Measurements from ENCODE around the gene KIAA1191.

The KIAA1191 gene

DNA sequence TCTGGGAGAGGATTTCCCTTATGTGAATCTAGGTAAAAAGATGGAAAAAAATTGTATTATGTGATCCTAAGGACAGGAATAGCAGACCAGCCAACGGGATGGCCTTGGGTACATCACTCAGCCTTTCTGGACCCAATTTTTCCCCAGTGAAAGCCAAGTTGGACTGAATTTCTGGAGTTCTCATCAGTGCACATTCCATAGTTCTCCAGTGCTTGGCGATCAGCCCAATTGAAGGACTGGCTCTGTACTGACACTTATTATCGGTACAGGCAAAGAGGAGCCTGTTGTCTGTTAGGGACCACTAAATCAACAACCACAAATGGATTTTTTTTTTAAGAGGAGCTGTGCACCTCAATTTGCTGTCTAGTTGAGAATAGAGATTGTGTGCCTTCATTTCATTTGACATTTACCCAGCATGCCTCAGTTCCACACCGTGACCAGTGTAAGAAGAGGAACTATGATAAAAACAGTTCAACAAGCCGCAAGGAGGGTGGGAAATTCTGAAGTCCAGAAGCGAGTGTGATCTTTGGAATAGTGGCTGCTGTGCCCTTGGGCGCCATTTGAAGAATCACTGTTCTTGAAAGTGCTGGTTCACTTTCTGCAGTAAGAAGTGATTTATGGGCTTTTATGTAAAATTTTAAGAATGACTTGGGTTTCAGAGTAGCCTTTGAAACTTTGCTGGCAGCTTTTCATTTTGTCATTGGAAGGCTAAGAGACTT, 11.7 kb upstream of the KIAA1191 start:
- Histone ChIP-seq H4K20me1 (0 out of 22 replicates have a peak, but pooled peaks cover 0 to 7% (median 0%) of the 10 kb centered on the region in 11 experiments), H3K4me2 (peak overlapping the region in 9 of 11 experiments; percentile 0 to 39 (median 27); a peak in 11 of 22 replicates), H3K4me1 (peaks cover 0 to 18% (median 9%) of the 10 kb centered on the region in 10 experiments; a peak in 13 of 20 replicates), H3K9ac (no peak overlapping the region), H3K27ac (no peak overlapping the region), H3K9me3 (replicated peaks in 1 of 11) (no peaks in the 10 kb centered on the region), H3K4me3 (no peak overlapping the region), H3K27me3 (no peaks in the 10 kb centered on the region), H3K36me3 (peaks cover 13 to 68% (median 30%) of the 10 kb centered on the region in 11 experiments; a peak in 17 of 22 replicates)
- TF ChIP-seq Cebpa-rat (IDR thresholded peaks at IDR 0.05): no peak

DNA sequence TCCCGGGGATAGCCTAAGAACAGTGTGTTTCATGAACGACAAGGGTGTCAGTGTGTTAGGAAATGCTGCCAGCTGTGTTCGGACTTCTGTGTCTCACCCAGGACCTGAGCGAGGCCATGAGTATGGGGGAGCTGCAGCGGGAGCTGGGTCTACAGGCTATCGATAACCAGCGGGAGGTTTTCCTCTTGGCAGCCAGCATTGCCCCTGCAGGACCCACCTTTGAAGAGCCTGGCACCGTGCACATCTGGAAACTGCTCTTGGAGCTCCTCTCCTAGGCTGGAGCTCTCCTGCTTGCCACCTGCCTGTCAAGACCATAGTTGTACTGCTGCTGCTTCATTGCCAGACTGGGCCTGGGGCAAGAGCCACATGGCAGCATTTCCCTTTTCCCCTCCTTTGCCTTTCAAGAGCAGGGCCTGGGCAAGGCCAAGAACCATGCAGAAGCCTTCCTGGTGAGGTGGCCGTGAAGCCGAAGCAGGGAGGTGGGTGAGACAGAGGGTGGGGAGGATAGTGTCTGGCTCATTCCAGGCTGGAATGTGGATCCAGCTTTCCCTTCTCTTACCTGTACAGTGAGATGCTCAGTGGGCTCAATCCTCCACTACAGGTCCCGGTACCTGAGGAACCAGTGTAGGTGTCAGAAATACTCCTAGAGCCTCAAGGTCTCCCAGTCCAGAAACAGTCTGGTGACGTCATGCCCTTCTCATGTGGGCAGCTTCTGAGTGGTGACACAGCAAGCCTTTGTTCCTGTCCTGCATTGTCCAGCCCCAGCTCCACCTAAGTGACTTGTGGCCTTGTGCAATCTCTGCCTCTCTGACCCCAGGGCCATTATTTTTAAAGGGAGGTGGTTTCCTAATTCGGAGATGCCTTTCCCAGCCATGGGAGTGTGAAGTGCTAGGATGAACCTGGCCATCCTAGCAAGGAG, 10.3 kb upstream of the KIAA1191 start:
- H3K9ac ChIP-seq: no peak overlapping the region
- peaks cover 0 to 12% (median 0%) of the 10 kb centered on the region in 11 experiments; a peak in 1 of 22 replicates for H4K20me1 ChIP-seq
- peaks cover 0 to 7% (median 0%) of the 10 kb centered on the region in 11 experiments; a peak in 7 of 22 replicates for H3K27me3 ChIP-seq
- peaks cover 13 to 68% (median 36%) of the 10 kb centered on the region in 11 experiments; a peak in 17 of 22 replicates for H3K36me3 ChIP-seq
- H3K4me3 ChIP-seq: no peak overlapping the region
- no peak overlapping the region for H3K4me2 ChIP-seq
- no peak for TF ChIP-seq Cebpa-rat (IDR thresholded peaks at IDR 0.05)
- peaks cover 10 to 21% (median 17%) of the 10 kb centered on the region in 10 experiments for H3K4me1 ChIP-seq
- H3K9me3 ChIP-seq (replicated peaks in 1 of 11): no peaks in the 10 kb centered on the region
- H3K27ac ChIP-seq: no peak overlapping the region

DNA sequence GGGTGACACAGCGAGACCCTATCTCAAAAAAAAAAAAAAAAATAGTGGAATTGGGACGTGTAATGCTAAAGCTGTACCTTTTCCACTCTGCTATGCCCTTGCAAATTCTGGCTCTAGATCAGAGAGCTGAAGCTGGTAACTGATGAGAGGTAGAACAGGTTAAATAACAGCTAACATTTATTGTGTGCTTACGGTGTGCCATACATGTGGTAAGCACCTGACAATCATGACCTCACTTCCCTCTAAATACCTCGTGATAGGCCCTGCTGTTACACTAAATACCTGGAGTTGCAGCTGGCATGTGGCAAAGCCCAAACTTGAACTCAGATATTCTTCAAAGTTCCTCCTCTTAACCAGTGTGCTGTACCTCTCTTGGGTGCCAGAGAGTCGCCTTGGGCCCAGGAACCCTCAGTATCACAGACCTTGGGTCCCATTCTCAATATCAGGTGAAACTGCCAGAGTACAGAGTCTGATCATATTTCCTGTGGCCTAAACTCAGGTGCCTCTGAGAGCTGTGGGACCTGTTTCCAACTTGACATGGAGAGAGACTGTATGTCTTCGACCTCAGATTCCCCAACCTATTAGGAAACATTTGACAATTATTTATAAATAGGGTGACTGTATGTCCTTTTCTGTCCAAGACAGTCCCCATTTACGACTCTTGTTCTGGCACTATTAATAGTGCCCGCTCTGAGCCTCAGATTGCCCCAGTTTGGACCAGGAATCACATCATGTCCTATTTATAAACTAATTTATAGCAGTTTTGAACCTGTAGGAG, 8.6 kb upstream of the KIAA1191 start:
- no peak overlapping the region for H3K4me3 ChIP-seq
- H3K27ac ChIP-seq: no peak overlapping the region
- no peaks in the 10 kb centered on the region for H3K9me3 ChIP-seq (replicated peaks in 1 of 11)
- H3K4me1 ChIP-seq: peaks cover 23 to 36% (median 30%) of the 10 kb centered on the region in 10 experiments
- no peak overlapping the region for H3K9ac ChIP-seq
- no peak overlapping the region for H3K4me2 ChIP-seq
- TF ChIP-seq Cebpa-rat (IDR thresholded peaks at IDR 0.05): no peak
- peaks cover 0 to 52% (median 32%) of the 10 kb centered on the region in 11 experiments; a peak in 16 of 22 replicates for H3K36me3 ChIP-seq
- H3K27me3 ChIP-seq: peaks cover 6 to 25% (median 16%) of the 10 kb centered on the region in 11 experiments; a peak in 21 of 22 replicates
- H4K20me1 ChIP-seq: peaks cover 0 to 18% (median 0%) of the 10 kb centered on the region in 11 experiments; a peak in 1 of 22 replicates

DNA sequence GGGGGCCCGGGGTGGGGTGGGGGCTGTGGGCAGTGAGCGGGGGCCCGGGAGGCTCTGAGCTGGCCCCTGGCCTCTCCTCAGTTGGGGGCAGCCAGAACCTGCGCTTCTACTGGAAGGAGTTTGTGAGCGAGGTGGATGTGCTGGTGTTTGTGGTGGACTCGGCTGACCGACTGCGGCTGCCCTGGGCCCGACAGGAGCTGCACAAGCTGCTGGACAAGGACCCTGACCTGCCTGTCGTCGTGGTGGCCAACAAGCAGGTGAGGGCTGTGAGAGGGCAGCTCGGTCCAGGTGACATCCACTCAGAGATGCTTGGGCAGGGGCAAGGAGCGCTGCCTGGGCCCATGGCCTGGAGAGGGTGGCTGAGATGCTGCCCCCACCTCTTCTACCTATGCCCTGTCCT, 7.2 kb upstream of the KIAA1191 start:
- Histone ChIP-seq H3K4me2 (no peak overlapping the region), H3K4me1 (peaks cover 29 to 50% (median 42%) of the 10 kb centered on the region in 10 experiments), H3K27ac (no peak overlapping the region), H3K9ac (no peak overlapping the region), H3K9me3 (replicated peaks in 1 of 11) (no peaks in the 10 kb centered on the region), H3K27me3 (peaks cover 10 to 37% (median 24%) of the 10 kb centered on the region in 11 experiments; a peak in 21 of 22 replicates), H4K20me1 (peaks cover 0 to 18% (median 0%) of the 10 kb centered on the region in 11 experiments; a peak in 1 of 22 replicates), H3K36me3 (peaks cover 0 to 52% (median 32%) of the 10 kb centered on the region in 11 experiments; a peak in 16 of 22 replicates), H3K4me3 (no peak overlapping the region)
- TF ChIP-seq Cebpa-rat (IDR thresholded peaks at IDR 0.05): no peak

DNA sequence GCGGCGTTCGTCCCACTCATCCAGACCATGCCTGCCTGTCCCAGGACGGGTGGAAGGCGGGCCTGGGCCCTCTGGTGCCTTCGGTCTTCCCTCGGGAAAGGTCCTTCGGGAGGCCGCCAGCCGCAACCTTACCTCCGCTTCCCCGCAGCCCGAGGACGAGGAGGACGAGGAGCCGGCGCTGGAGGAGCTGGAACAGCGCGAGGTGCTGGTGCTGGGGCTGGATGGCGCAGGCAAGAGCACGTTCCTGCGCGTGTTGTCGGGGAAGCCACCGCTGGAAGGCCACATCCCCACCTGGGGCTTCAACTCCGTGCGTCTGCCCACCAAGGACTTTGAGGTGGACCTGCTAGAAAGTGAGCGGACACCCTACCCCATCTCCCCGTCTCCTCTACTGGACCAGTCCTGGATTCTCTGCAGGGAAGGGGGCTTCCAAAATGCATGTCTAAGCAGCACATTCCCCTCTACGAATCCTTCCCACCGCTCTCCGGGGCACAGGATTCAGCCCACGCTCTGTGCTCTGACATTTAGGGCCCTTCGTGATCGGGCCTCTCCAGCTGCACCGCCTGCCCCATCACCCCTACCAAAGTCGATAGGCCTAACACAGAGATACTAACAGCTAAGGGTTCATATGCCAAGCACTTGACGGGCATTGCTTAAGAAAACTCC, 4.8 kb upstream of the KIAA1191 start:
- H3K4me3 ChIP-seq: peak overlapping the region; percentile 70 to 86 (median 81)
- H4K20me1 ChIP-seq: peaks cover 0 to 14% (median 0%) of the 10 kb centered on the region in 11 experiments; a peak in 3 of 22 replicates
- H3K9ac ChIP-seq: peak overlapping the region; percentile 72 to 88 (median 82)
- H3K36me3 ChIP-seq: peaks cover 0 to 38% (median 23%) of the 10 kb centered on the region in 11 experiments; a peak in 14 of 22 replicates
- no peaks in the 10 kb centered on the region for H3K9me3 ChIP-seq (replicated peaks in 1 of 11)
- H3K4me2 ChIP-seq: peak overlapping the region; percentile 89 to 100 (median 97)
- peaks cover 10 to 37% (median 24%) of the 10 kb centered on the region in 11 experiments; a peak in 21 of 22 replicates for H3K27me3 ChIP-seq
- H3K4me1 ChIP-seq: peaks cover 32 to 58% (median 50%) of the 10 kb centered on the region in 10 experiments
- peak overlapping the region; percentile 42 to 84 (median 76); a peak in 17 of 22 replicates for H3K27ac ChIP-seq
- TF ChIP-seq Cebpa-rat (IDR thresholded peaks at IDR 0.05): no peak

DNA sequence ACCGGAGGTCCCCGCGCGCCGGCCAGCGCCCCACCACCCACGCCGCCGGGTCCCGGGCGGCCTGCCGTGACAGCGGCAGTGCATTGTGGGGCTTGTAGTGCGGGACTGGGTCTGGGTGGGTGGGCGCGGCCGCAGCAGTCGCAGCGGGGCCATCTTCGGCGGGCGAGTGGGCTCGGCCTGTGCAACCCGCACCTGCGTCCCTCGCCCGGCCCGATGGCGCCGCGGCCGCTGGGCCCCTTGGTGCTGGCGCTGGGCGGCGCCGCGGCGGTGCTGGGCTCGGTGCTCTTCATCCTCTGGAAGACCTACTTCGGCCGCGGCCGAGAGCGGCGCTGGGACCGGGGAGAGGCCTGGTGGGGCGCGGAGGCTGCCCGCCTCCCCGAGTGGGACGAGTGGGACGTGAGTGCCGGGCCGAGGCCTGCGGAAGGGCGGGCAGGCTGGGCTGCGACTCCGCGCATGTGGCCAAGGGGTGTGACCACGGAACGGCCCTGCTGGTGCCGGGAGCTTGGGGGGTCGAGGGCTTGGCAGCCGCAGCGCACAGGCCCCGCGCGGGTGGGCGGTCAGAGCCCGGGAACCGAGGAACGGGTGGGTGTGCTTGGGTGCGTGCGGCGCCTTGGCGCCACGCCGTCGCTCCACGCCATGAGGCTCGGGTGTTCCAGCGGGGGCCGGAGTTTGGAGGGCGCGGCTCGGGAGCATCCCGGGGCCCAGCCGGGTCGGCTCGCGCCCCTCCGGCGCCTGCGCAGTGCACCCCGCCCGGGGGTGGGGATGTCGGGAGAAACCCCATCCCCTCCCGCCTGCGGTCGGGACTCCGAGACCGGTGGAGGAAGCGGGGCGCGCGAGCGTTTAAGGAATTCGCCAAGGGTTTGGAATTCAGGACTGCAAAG, 4.0 kb upstream of the KIAA1191 start, which contains the start of gene ARL10:
ARL10 (plus strand) TSS at position 137 of the 881 bp plus-strand sequence; CDS start at position 214, 77 bp downstream.
- no peaks in the 10 kb centered on the region for H3K9me3 ChIP-seq (replicated peaks in 1 of 11)
- peak within 1 kb of the TSS; percentile 42 to 84 (median 76); a peak in 21 of 22 replicates for H3K27ac ChIP-seq
- H3K27me3 ChIP-seq: peaks cover 10 to 37% (median 24%) of the 10 kb centered on the region in 11 experiments; a peak in 21 of 22 replicates
- H4K20me1 ChIP-seq: peaks cover 0 to 20% (median 4%) of the 10 kb centered on the region in 11 experiments; a peak in 8 of 22 replicates
- H3K4me2 ChIP-seq: peak within 1 kb of the TSS; percentile 89 to 100 (median 97)
- H3K4me1 ChIP-seq: peaks cover 32 to 60% (median 50%) of the 10 kb centered on the region in 10 experiments
- H3K36me3 ChIP-seq: peaks cover 0 to 31% (median 23%) of the 10 kb centered on the region in 11 experiments; a peak in 14 of 22 replicates
- peak within 1 kb of the TSS; percentile 72 to 88 (median 82) for H3K9ac ChIP-seq
- TF ChIP-seq Cebpa-rat (IDR thresholded peaks at IDR 0.05): no peak
- H3K4me3 ChIP-seq: peak within 1 kb of the TSS; percentile 70 to 86 (median 81)
